ENCODE data around the gene LYSET. TPM values are rescaled to one million over a fixed set of nuclear protein-coding genes. Genes with fewer than 3 reads are reported as not detected.

The LYSET gene
- total and polyA plus RNA-seq, 12 donors: 19.5 to 29.7 (median 24.8) TPM

GRCh38 chr14:93220509-93220908 lies 35.4 kb downstream of the LYSET start:
- no peak for DNase-seq
- intact Hi-C loops (cut with DNase I): no loop called here
- no peak overlapping the region for H3K27ac ChIP-seq
- no peak for ATAC-seq
- H3K4me3 ChIP-seq: no peak overlapping the region
- no peaks in the 10 kb centered on the region for H3K9me3 ChIP-seq
- peaks cover 0 to 100% (median 60%) of the 10 kb centered on the region in 9 donors for H3K36me3 ChIP-seq
- no peaks in the 10 kb centered on the region for H3K27me3 ChIP-seq
- H3K4me1 ChIP-seq: no peaks in the 10 kb centered on the region
- TF ChIP-seq CTCF (IDR thresholded peaks at IDR 0.05): no peak

- Histone ChIP-seq H3K36me3 (peaks cover 0 to 99% (median 64%) of the 10 kb centered on the region in 9 donors), H3K27ac (no peak overlapping the region), H3K9me3 (no peaks in the 10 kb centered on the region), H3K4me3 (no peak overlapping the region), H3K4me1 (no peaks in the 10 kb centered on the region), H3K27me3 (no peaks in the 10 kb centered on the region)
- intact Hi-C loops (cut with DNase I): no loop called here
- DNase-seq: no peak
- no peak for TF ChIP-seq CTCF (IDR thresholded peaks at IDR 0.05)
- WGBS, 2 donors: 97 to 98% methylated on average over 27 of the region's 27 CpGs
- no peak for ATAC-seq
These were observed 38.4 kb downstream of the LYSET start for GRCh38 chr14:93223565-93223964.

- Histone ChIP-seq H3K4me3 (no peak overlapping the region), H3K36me3 (peaks cover 0 to 59% (median 32%) of the 10 kb centered on the region in 9 donors), H3K4me1 (peaks cover 0 to 14% (median 6%) of the 10 kb centered on the region in 9 donors), H3K9me3 (no peaks in the 10 kb centered on the region), H3K27ac (no peak overlapping the region), H3K27me3 (peaks cover 0 to 4% (median 0%) of the 10 kb centered on the region in 7 donors)
- no peak for DNase-seq
- intact Hi-C loops (cut with DNase I): no loop called here
- no peak for ATAC-seq
- no peak for TF ChIP-seq CTCF (IDR thresholded peaks at IDR 0.05)
- WGBS, 2 donors: 90 to 98% methylated on average over 8 of the region's 8 CpGs
These were observed 43.4 kb downstream of the LYSET start for GRCh38 chr14:93228550-93228949.

- 94 to 95% methylated on average over 16 of the region's 16 CpGs for WGBS, 2 donors
- DNase-seq (no peak), ATAC-seq (peak in 1 of 8 donors; percentile 18)
- no peak for TF ChIP-seq CTCF (IDR thresholded peaks at IDR 0.05)
- intact Hi-C loops (cut with DNase I): loop anchor here in 4 of 10 donors (10.0 kb wide), 4 partner anchors 104 to 394 kb away; partner anchors contain the start of gene BTBD7 (in 1 of the 4)
- H3K9me3 ChIP-seq: no peaks in the 10 kb centered on the region
- peaks cover 0 to 4% (median 0%) of the 10 kb centered on the region in 7 donors for H3K27me3 ChIP-seq
- peaks cover 0 to 39% (median 22%) of the 10 kb centered on the region in 9 donors for H3K36me3 ChIP-seq
- no peak overlapping the region for H3K27ac ChIP-seq
- H3K4me1 ChIP-seq: peaks cover 0 to 14% (median 6%) of the 10 kb centered on the region in 9 donors
- H3K4me3 ChIP-seq: peak overlapping the region in 1 of 10 donors; percentile 61
These were observed 45.4 kb downstream of the LYSET start for GRCh38 chr14:93230539-93230938.

Measured in heart right ventricle (tissue), 16 donors.